GM18508 (cell line): Measurements from ENCODE around the gene LFNG.

ENCODE experiments used
- ATAC-seq: cut with Tn5 transposase; IDR thresholded peaks from one replicate; pipeline ENCODE4 v1.9.1; 2021; ENCODE audit warnings: moderate number of reproducible peaks; ENCODE audit not compliant: insufficient read depth, unreplicated experiment

LFNG gene

DNA sequence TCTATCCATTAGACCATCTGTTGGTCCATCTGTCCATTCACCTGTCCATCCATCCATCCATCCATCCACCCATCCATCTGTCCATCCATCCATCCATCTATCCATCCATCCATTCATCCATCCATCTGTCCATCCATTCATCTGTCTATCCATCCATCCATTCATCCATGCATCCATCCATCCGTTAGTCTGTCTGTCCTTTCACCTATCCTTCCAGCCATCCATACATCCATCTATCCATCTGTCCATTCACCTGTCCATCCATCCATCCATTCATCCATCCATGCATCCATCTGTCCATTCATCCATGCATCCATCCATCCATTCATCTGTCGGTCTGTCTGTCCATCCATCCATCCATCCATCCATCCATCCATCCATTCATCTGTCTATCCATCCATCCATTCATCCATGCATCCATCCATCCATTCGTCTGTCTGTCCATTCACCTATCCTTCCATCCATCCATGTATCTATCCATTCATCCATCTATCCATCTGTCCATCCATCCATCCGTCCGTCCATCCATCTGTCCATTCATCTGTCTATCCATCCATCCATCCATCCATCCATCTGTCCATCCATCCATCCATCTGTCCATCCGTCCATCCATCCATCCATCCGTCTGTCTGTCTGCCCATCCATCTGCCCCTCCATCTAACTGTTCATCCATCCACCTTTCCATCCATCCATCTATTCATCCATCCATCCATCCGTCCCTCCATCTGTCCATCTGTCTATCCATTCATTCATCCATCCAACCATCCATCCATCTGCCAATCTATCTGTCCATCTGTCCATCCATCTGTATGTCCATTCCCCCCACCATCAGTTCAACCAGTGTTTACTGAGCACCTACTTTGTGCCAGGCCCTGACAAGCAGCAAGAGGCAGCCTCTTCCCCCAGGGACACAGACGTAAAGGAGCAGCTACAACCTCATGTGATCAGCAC, 4.8 kb upstream of the LFNG start:
- no peak for ATAC-seq

DNA sequence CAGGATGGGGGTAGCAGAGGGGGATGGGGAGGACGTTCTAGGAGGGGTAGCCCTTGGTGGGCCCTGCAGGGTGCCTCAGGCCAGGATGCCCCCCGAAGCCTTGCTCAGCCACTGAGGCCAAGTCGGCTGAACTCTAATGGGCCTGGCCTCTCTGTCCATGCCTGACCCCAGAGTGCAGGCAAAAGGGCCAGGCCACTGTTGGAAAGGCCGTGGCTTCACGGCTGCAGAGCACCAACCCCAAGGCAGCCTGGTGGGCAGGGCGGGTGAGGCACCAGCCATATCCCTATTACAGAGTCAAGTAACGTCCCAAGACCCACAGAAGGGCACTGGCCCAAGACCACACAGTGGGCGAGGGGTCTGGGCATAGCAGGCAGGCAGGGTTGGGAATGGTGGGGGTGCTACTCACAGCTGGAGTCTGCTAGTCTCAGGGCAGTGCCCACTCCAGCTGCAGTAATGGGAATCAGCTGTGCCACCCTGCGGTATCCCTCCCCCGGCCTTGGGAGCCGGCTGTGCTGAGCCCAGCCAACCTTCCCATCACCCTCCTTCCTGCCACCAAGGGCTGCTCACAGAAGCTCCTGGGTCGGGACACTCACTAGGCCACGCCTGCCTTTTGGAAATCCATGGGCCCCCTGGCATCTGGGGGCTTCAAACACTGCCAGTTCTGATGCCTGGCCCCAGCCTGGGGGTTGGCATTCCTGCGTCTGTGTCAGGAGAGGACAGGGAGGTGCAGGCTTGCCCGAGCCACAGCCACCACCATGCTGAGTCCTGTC, 4.0 kb upstream of the LFNG start:
- no peak for ATAC-seq

DNA sequence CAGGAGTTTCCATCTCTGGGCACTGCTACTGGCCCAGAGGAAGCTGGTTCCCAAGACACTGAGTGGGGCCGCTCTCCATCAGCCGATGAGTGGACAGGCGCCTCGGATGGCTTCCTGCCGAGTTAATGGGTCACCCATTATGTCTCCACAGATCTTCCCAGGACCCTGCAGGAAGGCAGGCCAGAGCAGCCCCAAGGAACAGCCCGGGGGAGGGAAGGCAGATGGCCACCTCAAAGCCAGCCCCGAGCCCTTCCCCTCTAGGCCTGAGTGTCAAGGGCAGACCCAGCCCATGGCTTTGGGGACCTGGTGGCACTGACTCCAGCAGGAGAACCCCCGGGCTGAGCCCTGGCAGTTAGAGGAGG, 3.4 kb upstream of the LFNG start:
- no peak for ATAC-seq

DNA sequence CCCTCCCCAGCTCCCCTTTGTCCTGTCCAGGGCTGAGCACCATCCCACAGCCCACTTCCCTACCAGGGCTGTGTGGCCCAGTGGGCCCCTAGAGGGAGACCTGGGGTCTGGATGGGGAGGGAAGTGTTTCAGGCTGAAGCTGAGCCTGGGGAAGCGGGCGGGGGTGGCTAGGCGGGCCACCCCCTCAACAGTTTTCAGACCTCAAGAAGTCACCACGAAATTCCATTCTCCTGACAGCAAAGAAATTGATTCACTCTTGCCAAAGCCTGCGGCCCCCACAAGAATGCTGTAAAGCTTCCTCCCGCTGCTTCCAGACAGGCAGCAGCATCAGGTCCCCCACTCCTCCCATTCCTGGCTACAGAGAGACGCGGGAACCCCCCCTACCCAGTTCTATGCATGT, 2.5 kb upstream of the LFNG start:
- no peak for ATAC-seq

DNA sequence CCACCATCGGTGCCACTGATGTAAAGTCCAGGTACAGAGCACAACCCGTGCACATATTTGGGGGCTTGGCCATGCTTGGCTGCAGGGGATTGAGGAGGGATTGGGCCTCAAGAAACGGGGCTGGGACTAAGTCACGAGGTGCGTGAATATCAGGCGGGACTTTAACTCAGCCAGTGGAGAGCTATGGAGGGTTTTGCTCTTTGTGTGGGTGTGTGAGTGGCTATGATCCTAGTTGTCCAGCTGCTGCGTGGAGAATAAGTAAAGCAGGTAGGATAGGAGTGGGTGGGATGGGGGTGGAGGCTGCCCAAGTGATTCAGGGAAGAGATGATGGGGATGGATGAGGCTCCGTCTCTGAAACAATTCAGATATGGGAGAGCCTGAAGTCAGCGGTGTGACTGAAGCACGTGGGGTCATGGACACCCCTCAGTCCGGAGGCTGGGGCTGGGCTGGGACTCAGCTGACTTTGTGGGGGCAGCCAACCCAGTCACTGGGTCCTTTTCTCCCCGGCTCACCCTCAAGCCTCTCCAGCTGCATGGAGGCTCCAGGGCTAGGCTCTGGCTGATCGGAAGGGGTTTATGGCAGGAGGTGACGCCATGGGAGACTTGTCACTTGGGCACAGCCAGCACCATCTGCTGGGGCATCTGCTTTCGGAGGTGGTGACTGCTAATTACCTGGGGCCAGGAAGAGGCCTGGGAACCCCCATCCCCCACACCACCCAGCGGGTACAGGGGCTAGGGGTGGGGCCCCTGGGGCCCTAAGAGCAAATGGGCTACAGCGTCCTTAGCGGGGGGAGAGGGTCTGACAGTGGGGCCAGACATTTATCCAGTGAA, 1.7 kb upstream of the LFNG start:
- ATAC-seq: no peak

DNA sequence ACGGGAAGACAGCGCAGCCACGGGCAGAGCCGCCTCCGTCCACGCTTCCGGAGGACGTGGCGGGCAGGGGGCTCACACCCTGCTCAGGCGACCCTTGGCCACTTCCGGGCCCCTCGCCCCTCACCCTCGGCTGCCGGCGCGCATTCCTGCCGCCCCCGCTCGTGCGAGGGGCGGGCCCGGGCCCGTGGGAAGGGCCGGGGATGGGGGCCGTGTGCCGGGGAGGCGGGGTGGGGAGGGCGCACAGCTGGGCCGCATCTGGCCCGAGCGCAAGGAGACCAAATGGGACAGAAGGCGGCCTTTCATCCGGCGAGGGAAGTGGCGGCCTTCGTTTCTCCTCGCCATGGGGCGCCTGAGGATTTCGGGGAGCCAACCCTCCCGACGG, 846 bp upstream of the LFNG start:
- no peak for ATAC-seq

DNA sequence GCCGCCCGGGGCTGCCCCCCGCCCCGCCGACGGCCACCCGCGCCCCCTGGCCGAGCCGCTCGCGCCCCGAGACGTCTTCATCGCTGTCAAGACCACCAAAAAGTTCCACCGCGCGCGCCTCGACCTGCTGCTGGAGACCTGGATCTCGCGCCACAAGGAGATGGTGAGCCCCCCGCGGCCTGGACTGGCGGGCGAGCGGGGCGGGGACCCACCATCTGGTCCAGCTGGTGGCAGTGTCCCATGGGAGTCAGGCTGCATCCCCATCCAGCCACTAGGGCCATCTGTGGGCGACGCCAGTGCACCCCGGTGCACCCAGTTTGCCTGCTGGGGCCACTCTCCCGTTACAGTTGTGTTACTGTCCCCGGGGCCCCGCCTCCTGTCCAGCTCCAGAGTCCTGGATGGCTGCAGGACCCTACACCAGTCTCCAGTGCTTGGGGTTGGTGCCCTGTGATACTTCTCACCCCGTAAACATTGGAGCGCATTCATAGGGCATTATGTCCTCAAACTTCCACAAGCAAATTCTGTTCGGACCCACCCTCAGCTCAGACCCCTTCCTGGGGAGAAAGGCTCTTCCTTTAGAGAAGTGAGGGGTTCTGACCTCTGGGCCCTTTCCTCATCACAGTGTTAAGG, 672 bp downstream of the LFNG start:
- ATAC-seq: no peak

DNA sequence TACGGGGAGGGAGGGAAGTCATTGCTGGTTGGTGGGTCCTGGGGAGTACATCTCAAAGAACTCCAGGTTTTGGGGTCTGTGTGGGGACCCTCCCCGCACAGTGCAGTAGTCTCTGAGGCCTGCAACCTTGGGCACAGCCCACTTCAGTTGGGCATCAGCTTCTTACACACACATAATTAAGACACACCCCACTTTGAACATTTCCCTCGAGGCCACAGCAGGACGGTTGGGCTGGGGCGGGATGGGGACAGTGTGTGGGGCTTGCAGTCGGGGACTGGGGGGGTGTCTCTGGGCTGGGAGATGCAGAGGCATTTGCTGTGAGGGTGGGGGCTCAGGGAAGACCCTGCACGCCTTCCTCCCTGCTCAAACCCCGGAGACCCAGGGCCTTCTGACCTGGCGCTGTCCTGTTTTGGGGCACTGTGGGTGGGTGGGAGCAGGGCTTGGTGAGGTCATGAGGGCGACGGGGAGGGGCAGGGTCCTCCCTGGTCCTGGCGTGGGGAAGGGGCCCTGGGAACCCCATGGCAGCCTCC, 1.3 kb downstream of the LFNG start:
- ATAC-seq: no peak

DNA sequence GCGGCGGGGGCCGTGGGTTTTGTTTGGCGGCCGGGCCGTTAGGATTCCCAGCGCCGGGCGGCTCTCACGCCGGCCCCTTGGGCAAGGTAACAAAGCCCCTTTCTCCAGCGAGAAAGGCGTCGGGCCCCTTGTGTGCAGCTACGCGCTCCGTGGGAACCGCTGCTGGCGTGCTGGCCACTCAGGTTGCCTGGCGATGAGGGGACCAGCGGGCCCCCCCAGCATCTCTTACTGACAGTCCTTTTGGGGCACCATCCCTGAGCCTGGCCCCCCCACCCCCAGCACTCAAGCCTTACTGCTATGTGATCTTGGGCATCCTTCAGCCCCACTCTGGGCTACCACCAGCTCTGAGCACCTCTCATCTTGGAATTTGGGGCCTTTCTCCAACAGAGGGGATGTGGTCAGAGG, 1.8 kb downstream of the LFNG start:
- no peak for ATAC-seq

DNA sequence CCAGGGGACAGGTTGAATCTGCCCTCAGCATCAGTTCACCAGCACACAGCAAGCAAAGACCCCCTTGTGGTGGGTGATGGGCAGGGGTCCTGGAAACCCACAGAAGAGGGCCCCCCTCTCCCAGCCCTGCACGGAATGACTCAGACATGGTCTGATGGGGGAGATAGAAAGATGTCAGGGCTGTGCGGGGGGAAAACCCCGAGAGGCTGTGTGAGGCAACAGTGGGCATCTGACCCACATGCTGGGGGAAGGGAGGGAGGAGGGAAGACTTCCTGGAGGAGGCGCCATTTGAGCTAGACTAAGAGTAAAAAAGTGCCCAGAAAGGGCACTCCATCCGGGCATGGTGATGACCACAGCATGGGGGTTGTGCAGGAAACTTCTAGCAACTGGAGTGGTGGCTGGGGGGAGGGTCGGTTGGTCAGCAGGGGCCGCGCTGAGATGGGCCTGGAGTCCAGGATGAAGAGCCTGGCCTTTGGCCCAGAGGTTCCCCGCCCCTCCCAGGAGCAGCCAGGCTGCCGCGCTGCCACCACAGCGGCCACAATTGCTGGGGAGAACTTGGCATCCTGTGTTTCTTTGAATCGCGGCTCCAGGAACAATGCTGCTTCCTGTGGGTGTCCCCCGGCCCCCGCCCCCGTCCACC, 2.5 kb downstream of the LFNG start:
- no peak for ATAC-seq

DNA sequence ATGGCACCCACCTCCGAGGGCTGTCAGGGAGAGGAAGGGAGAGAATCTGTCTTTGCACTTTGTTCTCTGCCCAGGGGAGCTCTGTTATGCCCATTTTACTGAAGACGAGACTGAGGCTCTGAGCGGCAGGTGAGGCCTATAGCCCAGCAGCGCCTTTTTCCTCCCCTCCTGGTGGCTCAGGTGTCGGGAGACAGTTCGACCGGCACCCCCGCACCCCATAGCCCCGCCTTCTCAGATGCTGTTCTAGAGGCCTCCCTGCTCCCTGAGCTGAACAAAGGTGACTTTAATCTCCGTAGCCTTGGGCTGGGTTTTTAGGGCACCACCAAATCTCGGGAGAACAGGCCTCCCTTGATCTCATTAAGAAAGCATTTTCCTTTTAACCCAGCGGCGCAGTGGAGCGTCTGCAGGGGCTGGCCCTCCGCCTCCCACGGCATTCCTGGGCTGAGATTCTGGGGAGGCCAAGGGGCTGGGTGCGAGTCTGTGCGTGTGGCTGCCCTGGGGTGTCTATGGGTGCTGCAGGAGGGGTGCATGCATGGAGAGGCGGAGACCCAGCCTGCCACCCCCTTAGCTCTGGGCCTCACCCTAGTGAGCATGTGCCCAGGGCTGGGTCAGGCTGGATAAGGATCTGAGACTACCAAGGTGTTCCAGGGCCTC, 3.3 kb downstream of the LFNG start:
- ATAC-seq: no peak

DNA sequence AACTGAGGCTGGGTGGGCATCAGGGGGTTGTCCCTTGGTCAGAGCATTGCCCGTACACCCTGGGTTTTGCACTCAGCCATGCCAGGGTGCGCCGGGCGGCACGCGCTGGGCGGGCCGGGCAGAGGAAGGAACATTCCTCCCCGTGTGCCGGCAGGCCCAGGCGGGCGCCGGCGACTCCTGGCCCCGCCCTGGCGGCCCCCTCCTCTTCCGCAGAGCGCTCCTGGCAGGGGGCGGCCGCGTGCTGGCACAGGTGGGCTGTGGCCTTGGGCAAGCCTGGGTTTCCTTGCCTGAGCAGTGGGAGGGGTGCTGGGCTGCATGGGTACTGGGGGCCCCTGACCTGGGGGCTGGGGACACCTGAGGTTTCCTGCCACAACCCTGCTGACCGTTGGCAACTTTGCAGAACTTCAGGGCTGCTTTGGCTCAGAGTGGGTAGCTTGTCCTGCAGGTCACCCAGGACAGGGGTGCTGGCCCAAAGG, 3.9 kb downstream of the LFNG start:
- ATAC-seq: no peak

DNA sequence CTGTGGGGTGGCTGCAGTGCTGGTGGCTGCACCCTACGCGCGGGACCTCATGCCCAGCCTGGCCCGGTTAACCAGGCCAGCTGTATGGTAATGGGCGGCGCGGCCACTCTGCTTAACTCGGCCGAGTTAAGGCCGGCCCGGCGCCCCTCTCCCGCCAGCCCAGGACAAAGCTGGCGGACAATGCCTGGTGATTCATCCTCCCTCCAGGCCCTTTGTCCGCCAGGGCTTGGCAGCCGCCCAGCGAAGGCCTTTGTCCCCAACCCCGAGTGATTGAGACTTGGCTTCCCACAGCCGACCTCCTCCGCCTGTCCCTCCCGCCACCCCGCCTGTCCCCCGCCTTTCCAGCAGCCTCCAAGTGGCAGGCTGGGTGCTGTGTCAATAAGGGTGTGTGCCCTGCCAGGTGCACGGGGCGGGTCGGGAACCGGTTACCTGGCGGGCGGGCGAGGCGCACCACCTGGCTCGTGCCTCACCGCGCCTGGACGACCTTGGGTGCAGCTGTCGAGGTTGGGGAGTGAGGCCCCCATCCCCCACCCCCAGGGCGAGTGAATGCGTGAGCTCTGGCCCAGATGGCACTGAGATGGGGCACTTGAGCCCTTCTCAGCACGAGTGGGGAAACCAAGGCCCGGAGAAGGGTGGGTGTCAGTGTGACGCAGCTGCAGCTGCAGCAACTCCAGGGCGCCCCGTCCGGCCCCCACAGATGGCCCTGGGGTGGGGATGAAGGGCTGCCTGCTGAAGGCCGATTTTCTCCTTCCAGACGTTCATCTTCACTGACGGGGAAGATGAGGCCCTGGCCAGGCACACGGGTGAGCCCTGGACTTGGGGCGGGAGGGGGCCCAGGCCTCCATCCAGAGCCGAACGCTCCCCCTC, 4.6 kb downstream of the LFNG start:
- no peak for ATAC-seq

DNA sequence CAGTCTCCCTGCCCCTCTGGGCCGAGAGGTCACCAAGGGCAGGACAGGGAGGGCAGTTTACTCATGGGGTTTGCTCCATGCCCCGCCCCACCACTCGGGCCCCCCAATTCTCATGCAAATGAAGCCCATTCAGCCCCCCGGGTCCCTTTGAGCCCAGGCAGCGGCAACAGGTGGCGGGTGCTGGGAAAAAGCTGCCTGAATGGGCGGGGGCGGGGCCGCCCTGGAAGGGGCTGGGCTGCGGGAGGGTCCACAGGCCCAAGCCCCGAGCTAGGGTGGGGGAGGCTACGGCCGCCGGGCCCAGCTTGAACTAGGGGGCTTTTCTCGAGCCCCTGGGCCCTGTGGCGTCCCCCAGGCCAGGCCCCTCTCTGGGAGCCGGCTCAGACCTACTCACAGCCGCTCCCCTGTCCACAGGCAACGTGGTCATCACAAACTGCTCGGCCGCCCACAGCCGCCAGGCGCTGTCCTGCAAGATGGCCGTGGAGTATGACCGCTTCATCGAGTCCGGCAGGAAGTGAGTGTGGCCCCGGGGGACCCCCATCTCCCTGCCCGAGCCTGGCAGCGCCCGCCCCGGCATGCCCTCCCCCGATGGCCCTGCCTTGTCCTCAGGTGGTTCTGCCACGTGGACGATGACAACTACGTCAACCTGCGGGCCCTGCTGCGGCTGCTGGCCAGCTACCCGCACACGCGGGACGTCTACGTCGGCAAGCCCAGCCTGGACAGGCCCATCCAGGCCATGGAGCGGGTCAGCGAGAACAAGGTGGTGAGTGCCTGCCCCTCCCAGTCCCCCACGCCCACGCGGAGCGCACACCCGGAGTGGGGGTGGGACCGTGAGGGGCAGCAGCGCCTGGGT, 5.5 kb downstream of the LFNG start:
- ATAC-seq: no peak

DNA sequence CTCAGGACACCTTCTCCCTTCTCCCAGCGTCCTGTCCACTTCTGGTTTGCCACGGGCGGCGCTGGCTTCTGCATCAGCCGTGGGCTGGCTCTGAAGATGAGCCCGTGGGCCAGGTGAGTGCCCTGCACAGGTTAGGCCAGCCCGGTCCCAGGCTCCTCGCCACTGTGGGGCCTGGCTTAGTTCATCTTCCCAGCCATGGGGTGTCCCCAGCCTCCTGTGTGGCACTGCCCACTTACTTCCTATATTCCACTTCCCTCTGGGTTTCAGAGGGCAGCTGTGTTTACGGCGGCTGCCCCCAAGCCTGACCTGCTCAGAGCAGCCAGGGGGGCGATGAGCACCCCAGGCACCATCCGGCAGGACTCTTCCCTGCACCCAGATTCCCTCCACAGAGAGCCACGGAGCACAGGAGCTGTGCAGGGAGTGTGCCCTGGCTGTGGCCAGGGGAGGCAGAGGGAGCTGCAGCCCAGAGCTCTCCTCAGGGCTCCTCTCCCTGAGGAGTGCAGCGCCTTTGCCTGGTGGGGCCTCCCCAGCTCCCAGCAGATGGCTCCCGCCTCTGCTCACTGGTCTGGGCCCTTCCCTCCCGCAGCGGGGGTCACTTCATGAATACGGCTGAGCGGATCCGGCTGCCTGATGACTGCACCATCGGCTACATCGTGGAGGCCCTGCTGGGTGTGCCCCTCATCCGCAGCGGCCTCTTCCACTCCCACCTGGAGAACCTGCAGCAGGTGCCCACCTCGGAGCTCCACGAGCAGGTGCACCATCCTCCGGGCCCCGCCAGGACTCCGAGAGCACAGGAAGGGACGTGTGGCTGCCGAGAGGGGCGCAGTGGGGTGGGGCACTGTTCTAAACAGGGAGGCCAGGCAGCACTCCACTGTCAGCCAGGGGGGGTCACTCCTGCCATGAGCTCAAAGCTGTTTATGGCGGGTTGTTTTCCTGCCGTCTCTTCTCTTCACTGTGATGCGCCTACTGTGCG, 6.4 kb downstream of the LFNG start:
- ATAC-seq: no peak
